Suprapubic skin (tissue), 4 donors: ENCODE measurements around the gene EML1. TPM values are rescaled to one million over a fixed set of nuclear protein-coding genes. Genes with fewer than 3 reads are reported as not detected.

Source experiments
- DNase-seq, 2 donors: peaks; one replicate each; pipeline ENCODE4 v3.0.0-alpha.2; 2019; ENCODE audit warnings: low spot score in 2 of 2
- H3K27ac ChIP-seq: fragments of 200-600 bp; sonication (generic); one replicate; pipeline ENCODE4 v1.5.1; 2019
- H3K27me3 ChIP-seq: fragments of 200-600 bp; sonication (generic); one replicate; pipeline ENCODE4 v1.5.1; 2019
- H3K36me3 ChIP-seq: fragments of 200-600 bp; sonication (generic); one replicate; pipeline ENCODE4 v1.5.1; 2019
- H3K4me1 ChIP-seq: fragments of 200-600 bp; sonication (generic); one replicate; pipeline ENCODE4 v1.5.1; 2019
- H3K4me3 ChIP-seq: fragments of 200-600 bp; sonication (generic); one replicate; pipeline ENCODE4 v1.5.1; 2019; ENCODE audit warnings: mild to moderate bottlenecking
- H3K9me3 ChIP-seq: fragments of 200-600 bp; sonication (generic); one replicate; pipeline ENCODE4 v1.5.1; 2019
- EP300 ChIP-seq: sonication (generic); formaldehyde crosslinking; IDR thresholded peaks from one replicate; pipeline ENCODE4 v1.6.1; 2017; ENCODE audit warnings: antibody characterized with exemption
- POLR2A ChIP-seq, 2 donors: fragments of 450-650 bp; IDR thresholded peaks; one replicate each; pipeline ENCODE4 v1.6.1; 2017; ENCODE audit warnings: antibody characterized with exemption in 2 of 2, mild to moderate bottlenecking in 2 of 2, moderate library complexity in 2 of 2
- POLR2AphosphoS5 ChIP-seq, 3 donors: sonication (generic); formaldehyde crosslinking; IDR thresholded peaks; one replicate each; pipeline ENCODE4 v1.6.1; 2017; ENCODE audit warnings: antibody characterized with exemption in 3 of 3
- WGBS: methylation state at CpG from one replicate; pipeline ENCODE4 v1.1.5; 2018; 5-methylcytosine and 5-hydroxymethylcytosine counted together
- total RNA-seq, 4 donors: library from RNA; depleted of rRNA; stranded (reverse); fragments of >200 nt; gene quantifications; one replicate each; pipeline ENCODE4 v1.1.0, GENCODE V29; 2016
- TF ChIP-seq, protein P1 (sequence below), 2 donors: fragments of 200-600 bp in 1 of 2; fragments of 450-650 bp in 1 of 2; sonication (generic) in 1 of 2; IDR thresholded peaks; one replicate each; pipeline ENCODE4 v1.5.1; 2016 to 2019; ENCODE audit warnings: antibody characterized with exemption in 2 of 2, mild to moderate bottlenecking in 1 of 2, moderate library complexity in 1 of 2

EML1 gene
- total RNA-seq, 4 donors from 2014 or later: 9.6 to 17.6 (median 15.4) TPM

GRCh38 chr14:99902925-99903324 lies 109.7 kb downstream of the EML1 start:
- Histone ChIP-seq H3K36me3 (peaks cover 15% of the 10 kb centered on the region), H3K27ac (no peak overlapping the region), H3K9me3 (no peaks in the 10 kb centered on the region), H3K4me1 (no peaks in the 10 kb centered on the region), H3K27me3 (no peaks in the 10 kb centered on the region), H3K4me3 (no peak overlapping the region)
- TF ChIP-seq EP300 (no peak), POLR2A (IDR thresholded peaks at IDR 0.05) (no peak)
- TF ChIP-seq, protein P1, sequence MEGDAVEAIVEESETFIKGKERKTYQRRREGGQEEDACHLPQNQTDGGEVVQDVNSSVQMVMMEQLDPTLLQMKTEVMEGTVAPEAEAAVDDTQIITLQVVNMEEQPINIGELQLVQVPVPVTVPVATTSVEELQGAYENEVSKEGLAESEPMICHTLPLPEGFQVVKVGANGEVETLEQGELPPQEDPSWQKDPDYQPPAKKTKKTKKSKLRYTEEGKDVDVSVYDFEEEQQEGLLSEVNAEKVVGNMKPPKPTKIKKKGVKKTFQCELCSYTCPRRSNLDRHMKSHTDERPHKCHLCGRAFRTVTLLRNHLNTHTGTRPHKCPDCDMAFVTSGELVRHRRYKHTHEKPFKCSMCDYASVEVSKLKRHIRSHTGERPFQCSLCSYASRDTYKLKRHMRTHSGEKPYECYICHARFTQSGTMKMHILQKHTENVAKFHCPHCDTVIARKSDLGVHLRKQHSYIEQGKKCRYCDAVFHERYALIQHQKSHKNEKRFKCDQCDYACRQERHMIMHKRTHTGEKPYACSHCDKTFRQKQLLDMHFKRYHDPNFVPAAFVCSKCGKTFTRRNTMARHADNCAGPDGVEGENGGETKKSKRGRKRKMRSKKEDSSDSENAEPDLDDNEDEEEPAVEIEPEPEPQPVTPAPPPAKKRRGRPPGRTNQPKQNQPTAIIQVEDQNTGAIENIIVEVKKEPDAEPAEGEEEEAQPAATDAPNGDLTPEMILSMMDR (IDR thresholded peaks at IDR 0.05): no peak
- no peak for DNase-seq

- Histone ChIP-seq H3K27ac (no peak overlapping the region), H3K9me3 (no peaks in the 10 kb centered on the region), H3K4me1 (no peaks in the 10 kb centered on the region), H3K27me3 (no peaks in the 10 kb centered on the region), H3K4me3 (no peak overlapping the region), H3K36me3 (peaks cover 17% of the 10 kb centered on the region)
- WGBS: 81% methylated on average over 2 of the region's 2 CpGs
- no peak for DNase-seq
- TF ChIP-seq POLR2A (IDR thresholded peaks at IDR 0.05) (no peak), POLR2AphosphoS5 (IDR thresholded peaks at IDR 0.05) (no peak), EP300 (no peak)
- TF ChIP-seq, protein P1 (IDR thresholded peaks at IDR 0.05): no peak
Observed at GRCh38 chr14:99904506-99904905, 111.3 kb downstream of the EML1 start.

GRCh38 chr14:99905121-99905520 lies 111.9 kb downstream of the EML1 start:
- Histone ChIP-seq H3K27me3 (no peaks in the 10 kb centered on the region), H3K9me3 (no peaks in the 10 kb centered on the region), H3K4me3 (no peak overlapping the region), H3K4me1 (no peaks in the 10 kb centered on the region), H3K36me3 (peaks cover 21% of the 10 kb centered on the region), H3K27ac (no peak overlapping the region)
- 95% methylated on average over 5 of the region's 5 CpGs for WGBS
- DNase-seq: no peak
- TF ChIP-seq POLR2A (IDR thresholded peaks at IDR 0.05) (no peak), EP300 (no peak), POLR2AphosphoS5 (IDR thresholded peaks at IDR 0.05) (no peak)
- TF ChIP-seq, protein P1 (IDR thresholded peaks at IDR 0.05): no peak

DNA sequence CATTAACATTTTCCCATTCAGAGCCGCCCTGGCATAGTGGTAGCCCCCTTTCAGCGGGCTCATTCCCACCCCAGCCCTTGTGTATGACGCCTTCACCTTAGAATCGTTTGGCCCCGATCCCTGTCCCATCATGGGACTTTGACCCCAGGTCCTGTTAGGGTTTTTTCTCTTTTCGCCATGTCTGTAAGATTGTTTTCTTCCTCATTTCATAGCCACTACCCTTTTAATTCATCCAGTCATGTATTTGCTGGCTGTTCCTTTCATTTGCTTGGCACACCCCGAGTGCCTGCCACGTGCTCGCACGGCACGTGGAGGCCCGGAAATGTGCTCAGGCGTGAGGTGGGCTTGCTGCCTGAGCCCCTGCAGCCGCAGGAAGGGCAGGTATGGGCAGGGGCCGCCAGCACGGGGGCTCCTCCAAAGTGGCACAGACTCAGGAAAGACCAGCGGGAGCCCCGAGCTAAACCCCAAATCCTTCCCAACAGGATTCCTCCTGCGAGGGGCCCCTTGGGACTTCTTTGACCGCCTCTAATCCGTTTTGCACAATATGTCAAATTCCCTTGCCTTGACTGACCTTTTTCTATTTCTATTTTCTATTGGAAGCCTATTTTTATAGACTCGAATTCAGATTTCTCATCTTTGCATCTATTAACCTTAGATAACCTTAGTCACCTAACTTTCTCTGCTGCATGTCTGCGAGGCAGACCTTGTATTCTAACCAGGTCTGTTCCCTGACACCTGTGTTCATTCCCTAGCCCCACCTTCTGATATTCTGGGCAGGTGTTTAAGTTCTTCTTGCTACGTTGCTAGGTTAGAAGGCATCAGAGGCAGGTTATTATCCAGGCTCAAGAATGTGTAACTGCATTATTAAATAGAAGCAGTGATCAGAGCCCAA lies 114.8 kb downstream of the EML1 start:
- Histone ChIP-seq H3K36me3 (peaks cover 20% of the 10 kb centered on the region), H3K9me3 (no peaks in the 10 kb centered on the region), H3K4me3 (no peak overlapping the region), H3K27ac (no peak overlapping the region), H3K4me1 (no peaks in the 10 kb centered on the region), H3K27me3 (no peaks in the 10 kb centered on the region)
- TF ChIP-seq, protein P1 (IDR thresholded peaks at IDR 0.05): no peak
- TF ChIP-seq POLR2A (IDR thresholded peaks at IDR 0.05) (no peak), EP300 (no peak)
- DNase-seq: no peak
- WGBS: 81% methylated on average over 24 of the region's 24 CpGs

DNA sequence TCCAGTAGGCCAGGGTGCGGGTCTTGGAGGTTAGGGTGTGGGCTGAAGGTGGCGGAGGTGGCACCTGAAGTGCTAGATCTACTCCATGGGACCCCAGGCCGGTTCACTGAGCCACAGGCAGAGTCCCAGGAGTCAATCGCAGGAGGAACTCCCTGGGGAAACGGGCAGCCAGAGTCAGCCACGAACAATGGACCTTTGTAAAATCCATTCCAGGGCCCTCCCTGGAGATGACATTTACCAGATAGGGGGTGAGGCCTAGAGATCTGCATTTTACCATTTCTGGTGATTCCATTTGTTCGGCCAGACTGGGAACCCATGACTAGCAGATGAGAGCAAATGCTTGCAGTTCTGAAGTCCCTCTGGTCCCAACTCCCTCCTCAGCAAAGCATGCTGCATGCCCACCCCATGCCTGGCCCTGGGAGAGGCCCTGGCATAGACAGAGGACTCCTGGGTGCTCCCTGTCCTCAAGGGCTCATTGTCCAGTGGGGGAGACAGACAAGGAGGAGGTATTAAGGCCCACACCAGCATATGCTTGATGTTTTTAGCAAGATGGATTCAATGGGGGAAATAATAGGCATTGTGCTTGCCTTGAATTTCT lies 115.5 kb downstream of the EML1 start:
- Histone ChIP-seq H3K27me3 (no peaks in the 10 kb centered on the region), H3K27ac (no peak overlapping the region), H3K4me3 (no peak overlapping the region), H3K4me1 (no peaks in the 10 kb centered on the region), H3K9me3 (no peaks in the 10 kb centered on the region), H3K36me3 (peaks cover 20% of the 10 kb centered on the region)
- DNase-seq: no peak
- TF ChIP-seq, protein P1 (IDR thresholded peaks at IDR 0.05): no peak
- no peak for TF ChIP-seq POLR2AphosphoS5 (IDR thresholded peaks at IDR 0.05)
- 95% methylated on average over 4 of the region's 7 CpGs for WGBS
